Mesothelial cell of epicardium (in vitro differentiated cells): ENCODE data around the gene THRB. TPM values are rescaled to one million over a fixed set of nuclear protein-coding genes. Genes with fewer than 3 reads are reported as not detected.

Experiments used
- DNase-seq, 2 experiments: peaks; one replicate each; pipeline ENCODE4 v3.0.0; 2021; ENCODE audit warnings: low spot score in 2 of 2; ENCODE audit not compliant: unreplicated experiment in 2 of 2
- H3K27ac Mint-ChIP-seq: 2 replicates; pipeline ENCODE4 v1.8.0; 2021; ENCODE audit warnings: mixed read lengths
- H3K27me3 Mint-ChIP-seq: 2 replicates; pipeline ENCODE4 v1.8.0; 2021; ENCODE audit warnings: low read depth, mixed read lengths
- H3K36me3 Mint-ChIP-seq: 2 replicates; pipeline ENCODE4 v1.8.0; 2021; ENCODE audit warnings: mixed read lengths
- H3K4me1 Mint-ChIP-seq: 2 replicates; pipeline ENCODE4 v1.8.0; 2021; ENCODE audit warnings: mixed read lengths
- H3K4me3 Mint-ChIP-seq: 2 replicates; pipeline ENCODE4 v1.8.0; 2021; ENCODE audit warnings: mild to moderate bottlenecking, moderate library complexity, mixed read lengths
- H3K9me3 Mint-ChIP-seq: 2 replicates; pipeline ENCODE4 v1.8.0; 2021; ENCODE audit warnings: mixed read lengths
- CTCF ChIP-seq: fragments of 200-600 bp; sonication (generic); IDR thresholded peaks from one replicate; pipeline ENCODE4 v1.5.0; 2021; ENCODE audit warnings: antibody characterized with exemption; ENCODE audit not compliant: unreplicated experiment
- total RNA-seq: library from RNA; stranded (reverse); gene quantifications from 3 replicates; pipeline ENCODE4 v1.2.1, GENCODE V29; 2021

The THRB gene
- total RNA-seq, 1 donor from 2014 or later: 3.4 TPM

GRCh38 chr3:24454856-24455255, 39.8 kb downstream of the THRB start:
- Mint-ChIP-seq H3K4me3 (no peak overlapping the region), H3K27me3 (no peaks in the 10 kb centered on the region), H3K27ac (no peak overlapping the region), H3K4me1 (peaks cover 4% of the 10 kb centered on the region), H3K36me3 (no peaks in the 10 kb centered on the region), H3K9me3 (no peaks in the 10 kb centered on the region)
- DNase-seq: no peak
- TF ChIP-seq CTCF: no peak

GRCh38 chr3:24454393-24454792, 40.3 kb downstream of the THRB start:
- TF ChIP-seq CTCF: no peak
- Mint-ChIP-seq H3K27ac (no peak overlapping the region), H3K4me3 (no peak overlapping the region), H3K4me1 (peaks cover 4% of the 10 kb centered on the region), H3K27me3 (no peaks in the 10 kb centered on the region), H3K36me3 (no peaks in the 10 kb centered on the region), H3K9me3 (no peaks in the 10 kb centered on the region)
- no peak for DNase-seq

GRCh38 chr3:24451461-24452099, 43.1 kb downstream of the THRB start:
- Mint-ChIP-seq H3K4me3 (no peak overlapping the region), H3K4me1 (peaks cover 2% of the 10 kb centered on the region), H3K9me3 (no peaks in the 10 kb centered on the region), H3K27ac (no peak overlapping the region), H3K36me3 (no peaks in the 10 kb centered on the region), H3K27me3 (no peaks in the 10 kb centered on the region)
- no peak for TF ChIP-seq CTCF
- DNase-seq: no peak

- H3K27me3 Mint-ChIP-seq: no peaks in the 10 kb centered on the region
- H3K9me3 Mint-ChIP-seq: no peaks in the 10 kb centered on the region
- no peak overlapping the region for H3K4me3 Mint-ChIP-seq
- no peak for TF ChIP-seq CTCF
- H3K36me3 Mint-ChIP-seq: no peaks in the 10 kb centered on the region
- no peak overlapping the region for H3K27ac Mint-ChIP-seq
- peaks cover 2% of the 10 kb centered on the region for H3K4me1 Mint-ChIP-seq
- DNase-seq: no peak
These were observed 44.3 kb downstream of the THRB start for GRCh38 chr3:24450160-24450907.

- H3K27ac Mint-ChIP-seq: no peak overlapping the region
- H3K4me1 Mint-ChIP-seq: peaks cover 2% of the 10 kb centered on the region
- no peak overlapping the region for H3K4me3 Mint-ChIP-seq
- no peaks in the 10 kb centered on the region for H3K36me3 Mint-ChIP-seq
- no peak for TF ChIP-seq CTCF
- H3K27me3 Mint-ChIP-seq: no peaks in the 10 kb centered on the region
- no peaks in the 10 kb centered on the region for H3K9me3 Mint-ChIP-seq
- DNase-seq: no peak
These were observed 46.8 kb downstream of the THRB start for GRCh38 chr3:24447836-24448235.
